Epithelial cell of proximal tubule (primary cell): Measurements from ENCODE around the gene RBFOX2. TPM values are rescaled to one million over a fixed set of nuclear protein-coding genes. Genes with fewer than 3 reads are reported as not detected.
"Not testable (repeated sequence)": the region's sequence is repeated elsewhere in the genome, so short reads cannot be mapped to it uniquely, and the experiment has no call there.

Source experiments
- DNase-seq: peaks from one replicate; pipeline ENCODE4 v3.0.0-alpha.2; 2011; ENCODE audit warnings: low read depth
- H3K4me3 ChIP-seq: 2 replicates; pipeline ENCODE4 v1.5.1; 2011; ENCODE audit warnings: low read depth, mild to moderate bottlenecking, low read length
- CTCF ChIP-seq: conservative IDR thresholded peaks from 2 replicates; pipeline ENCODE4 v1.5.1; 2012; ENCODE audit warnings: low read depth, mild to moderate bottlenecking, low read length
- total RNA-seq: library from RNA; depleted of rRNA; stranded (reverse); fragments of >200 nt; gene quantifications from 2 replicates; pipeline ENCODE4 v1.2.3, GENCODE V29; 2015

Gene RBFOX2
- total RNA-seq: 67.0 and 70.8 TPM in 2 replicates

DNA sequence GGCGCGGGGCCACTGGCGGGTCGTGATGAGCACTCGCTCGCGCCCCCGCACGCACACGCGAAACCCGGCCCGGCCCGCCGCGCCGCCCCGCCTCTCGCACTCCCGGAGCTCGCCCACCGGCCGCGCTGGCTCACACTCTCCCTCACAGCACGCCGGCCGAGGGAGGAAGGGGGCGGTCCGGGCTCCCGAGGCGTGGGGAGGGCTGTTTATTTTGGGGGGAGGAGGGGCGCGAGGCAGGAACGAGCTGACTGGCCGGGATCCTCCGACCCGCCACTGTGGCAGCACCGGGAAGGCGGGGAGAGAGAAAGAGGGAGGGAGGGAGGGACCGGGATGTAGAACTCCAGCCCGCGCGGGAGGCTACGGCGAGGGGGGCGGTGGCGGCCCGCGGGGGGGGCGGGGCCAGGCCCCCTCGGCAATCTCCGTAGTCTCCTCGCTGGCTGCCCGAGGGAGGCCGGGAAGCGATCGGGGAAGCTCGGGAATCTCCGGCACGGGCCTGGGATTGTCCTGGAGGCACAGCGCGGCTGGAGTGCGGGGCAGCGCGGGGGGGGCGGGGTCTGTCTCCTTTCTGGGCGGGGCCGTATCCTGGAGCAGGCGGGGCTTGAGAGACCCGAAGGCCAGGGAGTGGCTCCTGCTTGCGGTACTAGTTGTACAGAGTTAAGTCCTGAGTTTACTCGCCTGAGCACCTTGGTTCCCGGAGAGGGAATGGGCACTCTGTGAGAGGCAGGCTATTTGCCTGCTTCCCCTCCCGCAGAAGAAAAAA lies at the start of gene RBFOX2:
Gene RBFOX2 (minus strand): TSS at position 179 of the 760 bp plus-strand sequence. CDS start 399 bp downstream, outside the sequence.
- H3K4me3 ChIP-seq: peak within 1 kb of the TSS; percentile 71
- DNase-seq: no peak
- no peak for TF ChIP-seq CTCF

DNA sequence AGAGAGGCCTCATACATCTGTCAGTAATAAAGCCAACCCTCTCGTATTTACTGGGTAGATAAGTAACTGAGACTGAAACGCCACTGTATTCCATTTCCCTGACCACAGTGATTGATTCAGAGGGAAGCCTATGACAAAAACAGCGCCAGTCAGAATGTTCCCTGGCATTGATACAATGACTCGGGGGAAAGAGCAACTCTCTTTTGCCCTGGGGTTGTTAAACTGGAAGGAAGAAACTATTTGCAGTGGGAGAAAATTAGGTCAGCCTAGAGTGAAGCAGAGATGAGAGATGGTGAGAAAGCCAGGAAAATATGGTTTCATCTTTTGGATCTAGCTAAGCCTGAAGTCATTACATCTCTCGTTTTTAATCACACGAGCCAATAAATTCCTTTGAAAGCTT lies 48.6 kb upstream of the RBFOX2 start:
- no peak for TF ChIP-seq CTCF
- H3K4me3 ChIP-seq: no peak overlapping the region
- no peak for DNase-seq

DNA sequence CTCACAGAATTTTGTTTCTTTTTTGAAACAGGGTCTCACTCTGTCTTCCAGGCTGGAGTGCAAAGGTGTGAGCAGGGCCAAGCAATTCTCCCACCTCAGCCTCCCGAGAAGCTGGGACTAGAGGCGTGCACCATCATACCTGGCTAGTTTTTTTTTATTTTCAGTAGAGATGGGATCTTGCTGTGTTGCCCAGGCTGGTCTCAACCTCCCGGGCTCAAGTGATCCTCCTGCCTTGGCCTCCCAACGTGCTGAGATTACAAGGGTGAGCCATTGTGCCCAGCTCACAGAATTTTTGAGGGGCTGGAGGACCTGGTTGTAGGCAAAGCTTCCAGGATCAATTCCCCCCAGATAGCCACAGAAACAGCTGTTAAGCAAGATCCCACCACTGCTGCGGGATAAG lies 47.1 kb upstream of the RBFOX2 start:
- no peak for TF ChIP-seq CTCF
- no peak overlapping the region for H3K4me3 ChIP-seq
- DNase-seq: no peak

DNA sequence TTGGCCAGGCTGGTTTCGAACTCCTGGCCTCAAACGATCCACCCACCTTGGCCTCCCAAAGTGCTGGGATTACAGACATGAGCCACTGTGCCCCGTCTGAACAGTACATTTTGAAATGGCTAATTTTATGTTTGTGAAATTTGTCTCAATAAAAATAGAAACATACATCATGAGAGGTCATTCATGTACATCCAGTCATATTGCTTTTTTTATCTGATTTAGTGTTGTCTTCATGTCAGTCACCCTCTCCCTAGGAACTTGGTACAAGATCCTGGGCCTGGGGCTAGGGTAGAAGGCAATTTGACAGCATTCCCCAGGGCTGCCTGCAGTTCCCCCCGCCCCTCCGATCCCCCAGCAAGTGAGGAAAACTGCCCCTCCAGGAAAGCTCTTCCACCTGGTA lies 46.6 kb upstream of the RBFOX2 start:
- H3K4me3 ChIP-seq: no peak overlapping the region
- no peak for TF ChIP-seq CTCF
- DNase-seq: no peak

GRCh38 chr22:36073476-36073875 lies 44.9 kb upstream of the RBFOX2 start:
- DNase-seq: no peak
- no peak overlapping the region for H3K4me3 ChIP-seq
- TF ChIP-seq CTCF: no peak

- not testable (repeated sequence) for H3K4me3 ChIP-seq, DNase-seq
Observed at GRCh38 chr22:36070645-36071044, 42.0 kb upstream of the RBFOX2 start.

DNA sequence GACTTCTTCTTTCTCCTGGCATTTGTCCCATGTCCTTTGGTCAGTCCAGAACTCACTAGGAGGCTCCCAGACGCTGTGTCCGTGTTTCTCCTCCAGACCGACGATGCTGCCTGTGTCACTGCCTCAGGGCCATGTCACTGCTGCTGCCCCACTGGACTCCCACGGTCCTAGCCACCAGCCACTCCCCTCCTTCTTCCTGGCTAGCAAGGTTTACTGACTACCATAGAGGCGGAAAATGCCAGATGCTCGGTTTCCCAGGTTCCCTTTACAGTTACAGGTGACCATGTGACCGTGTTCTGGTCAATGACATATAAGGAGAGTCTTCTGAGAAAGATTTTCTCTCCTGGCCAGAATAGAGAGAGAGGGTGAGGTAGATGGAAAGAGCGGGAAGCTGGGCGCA lies 40.7 kb upstream of the RBFOX2 start:
- no peak for DNase-seq
- H3K4me3 ChIP-seq: no peak overlapping the region
- TF ChIP-seq CTCF: no peak
